ENCODE measurements around the gene EEF1A1.
"Not testable (repeated sequence)": the region's sequence is repeated elsewhere in the genome, so short reads cannot be mapped to it uniquely, and the experiment has no call there.

Gene EEF1A1

GRCh38 chr6:73556836-73557235 lies 36.0 kb upstream of the EEF1A1 start:
- Histone ChIP-seq H3K27me3 (ENCODE audit: insufficient read depth, poor library complexity, severe bottlenecking) (no peaks in the 10 kb centered on the region), H3K27ac (replicated peaks) (no peak overlapping the region), H3K4me3 (replicated peaks; ENCODE audit: insufficient read depth, low read length) (no peak overlapping the region)
- TF ChIP-seq REST (IDR thresholded peaks at IDR 0.05; ENCODE audit: insufficient replicate concordance, low read depth) (no peak), SPI1 (IDR thresholded peaks at IDR 0.05; ENCODE audit: borderline replicate concordance, low read depth) (no peak), CTCF (IDR thresholded peaks at IDR 0.05; ENCODE audit: insufficient read depth, low read length) (no peak)
- DNase-seq (ENCODE audit: low read depth in 1 of 2, low spot score in 1 of 2): no peak

GRCh38 chr6:73555380-73555949 lies 34.6 kb upstream of the EEF1A1 start:
- H3K4me3 ChIP-seq (replicated peaks; ENCODE audit: insufficient read depth, low read length); DNase-seq (ENCODE audit: low read depth in 1 of 2, low spot score in 1 of 2): not testable (repeated sequence)

GRCh38 chr6:73551115-73551514 lies 30.3 kb upstream of the EEF1A1 start:
- H3K4me3 ChIP-seq (replicated peaks; ENCODE audit: insufficient read depth, low read length); DNase-seq (ENCODE audit: low read depth in 1 of 2, low spot score in 1 of 2); H3K27me3 ChIP-seq (ENCODE audit: insufficient read depth, poor library complexity, severe bottlenecking); H3K27ac ChIP-seq (replicated peaks): not testable (repeated sequence)

More at GRCh38 chr6:73555380-73555949, 34.6 kb upstream of the EEF1A1 start:
- not testable (repeated sequence) for H3K27me3 ChIP-seq (ENCODE audit: insufficient read depth, poor library complexity, severe bottlenecking); H3K27ac ChIP-seq (replicated peaks)

GRCh38 chr6:73548458-73549446 lies 27.9 kb upstream of the EEF1A1 start:
- Histone ChIP-seq H3K4me3 (replicated peaks; ENCODE audit: insufficient read depth, low read length) (no peak overlapping the region), H3K27me3 (ENCODE audit: insufficient read depth, poor library complexity, severe bottlenecking) (no peaks in the 10 kb centered on the region), H3K27ac (replicated peaks) (no peak overlapping the region)
- no peak for DNase-seq (ENCODE audit: low read depth in 1 of 2, low spot score in 1 of 2)
- TF ChIP-seq POLR2AphosphoS5 (IDR thresholded peaks at IDR 0.05; ENCODE audit: low read depth) (no peak), REST (IDR thresholded peaks at IDR 0.05; ENCODE audit: insufficient replicate concordance, low read depth) (no peak), GABPA (IDR thresholded peaks at IDR 0.05; ENCODE audit: low read depth) (no peak), CTCF (IDR thresholded peaks at IDR 0.05; ENCODE audit: insufficient read depth, low read length) (no peak), SPI1 (IDR thresholded peaks at IDR 0.05; ENCODE audit: borderline replicate concordance, low read depth) (no peak)

Data from HL-60 (cell line).